Lung microvascular endothelial cell (primary cell): ENCODE measurements around the gene PRXL2A. TPM values are rescaled to one million over a fixed set of nuclear protein-coding genes. Genes with fewer than 3 reads are reported as not detected.
A peak's percentile ranks its signal among the peaks of the same experiment; 100 is the strongest.
"Not testable (repeated sequence)": the region's sequence is repeated elsewhere in the genome, so short reads cannot be mapped to it uniquely, and the experiment has no call there.

Source experiments
- DNase-seq, 2 donors: peaks; one replicate each; pipeline versions ENCODE4 v3.0.0 to v3.0.0-alpha.2; 2010; ENCODE audit warnings: low read depth in 2 of 2
- total RNA-seq: library from RNA; depleted of rRNA; stranded (reverse); fragments of >200 nt; gene quantifications from 2 replicates; pipeline ENCODE4 v1.2.1, GENCODE V29; 2014

PRXL2A gene
- 92.8 and 195 TPM in 2 replicates for total RNA-seq

GRCh38 chr10:80408242-80409101 is at the start of gene PRXL2A:
TSS of gene PRXL2A (plus strand) at chr10:80408551. CDS start at chr10:80420468, 11,917 bp downstream.
- peak; percentile 80 to 87 for DNase-seq

GRCh38 chr10:80358925-80359324 is 49.4 kb upstream of the PRXL2A start:
- DNase-seq = not testable (repeated sequence)

- DNase-seq = no peak
Observed at GRCh38 chr10:80359644-80360043, 48.7 kb upstream of the PRXL2A start.

GRCh38 chr10:80365510-80365909 is 42.8 kb upstream of the PRXL2A start:
- no peak for DNase-seq

- no peak for DNase-seq
Observed at GRCh38 chr10:80371467-80371866, 36.9 kb upstream of the PRXL2A start.

GRCh38 chr10:80372675-80373074 is 35.7 kb upstream of the PRXL2A start:
- DNase-seq = no peak

- DNase-seq = no peak
Observed at GRCh38 chr10:80373502-80373901, 34.8 kb upstream of the PRXL2A start.

- DNase-seq = no peak
Observed at GRCh38 chr10:80379701-80380100, 28.6 kb upstream of the PRXL2A start.

GRCh38 chr10:80380185-80380584 is 28.2 kb upstream of the PRXL2A start:
- no peak for DNase-seq

GRCh38 chr10:80382989-80383388 is 25.4 kb upstream of the PRXL2A start:
- DNase-seq = peak; percentile 71 to 80

GRCh38 chr10:80390740-80391139 is 17.6 kb upstream of the PRXL2A start:
- no peak for DNase-seq

- no peak for DNase-seq
Observed at GRCh38 chr10:80392250-80392649, 16.1 kb upstream of the PRXL2A start.

- no peak for DNase-seq
Observed at GRCh38 chr10:80394358-80394916, 13.9 kb upstream of the PRXL2A start.

- no peak for DNase-seq
Observed at GRCh38 chr10:80397014-80397413, 11.3 kb upstream of the PRXL2A start.

- peak in 1 of 2 donors; percentile 37 for DNase-seq
Observed at GRCh38 chr10:80400136-80400804, 8.1 kb upstream of the PRXL2A start.

- no peak for DNase-seq
Observed at GRCh38 chr10:80405035-80405434, 3.3 kb upstream of the PRXL2A start.

GRCh38 chr10:80405626-80406025 is 2.7 kb upstream of the PRXL2A start:
- DNase-seq = no peak

- no peak for DNase-seq
Observed at GRCh38 chr10:80406204-80406603, 2.1 kb upstream of the PRXL2A start.

GRCh38 chr10:80407812-80408241 is 524 bp upstream of the PRXL2A start:
- peak in 1 of 2 donors; percentile 49 for DNase-seq

- peak; percentile 17 to 37 for DNase-seq
Observed at GRCh38 chr10:80409121-80409520, 770 bp downstream of the PRXL2A start.

- peak; percentile 20 to 63 for DNase-seq
Observed at GRCh38 chr10:80410122-80410521, 1.8 kb downstream of the PRXL2A start.

- DNase-seq = peak; percentile 8 to 29
Observed at GRCh38 chr10:80410578-80411145, 2.3 kb downstream of the PRXL2A start.
